Measurements from ENCODE around the gene OVCA2.

The OVCA2 gene

GRCh38 chr17:2067048-2067561 lies 25.3 kb downstream of the OVCA2 start:
- DNase-seq, result no peak

DNA sequence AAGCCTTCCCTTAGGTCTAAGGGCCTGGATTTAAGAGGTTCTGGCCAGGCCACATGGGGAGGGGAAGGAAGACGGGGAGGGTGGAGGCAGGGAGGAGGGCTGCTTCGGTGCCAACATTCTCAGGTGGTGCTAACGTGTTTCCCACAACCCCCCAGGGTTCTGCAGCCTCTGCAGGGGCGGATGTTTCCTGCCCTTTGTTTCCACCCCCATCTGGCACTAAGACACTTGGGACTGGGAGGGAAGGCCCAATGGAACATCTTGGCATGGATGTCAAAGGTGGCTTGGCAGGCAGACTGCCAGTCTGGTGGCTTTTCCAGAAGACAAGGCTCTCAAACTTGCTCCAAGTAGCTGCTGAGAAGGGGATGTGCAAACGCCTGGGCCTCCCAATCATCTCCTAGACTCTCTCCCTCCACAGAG lies 25.8 kb downstream of the OVCA2 start:
- DNase-seq, result no peak

DNA sequence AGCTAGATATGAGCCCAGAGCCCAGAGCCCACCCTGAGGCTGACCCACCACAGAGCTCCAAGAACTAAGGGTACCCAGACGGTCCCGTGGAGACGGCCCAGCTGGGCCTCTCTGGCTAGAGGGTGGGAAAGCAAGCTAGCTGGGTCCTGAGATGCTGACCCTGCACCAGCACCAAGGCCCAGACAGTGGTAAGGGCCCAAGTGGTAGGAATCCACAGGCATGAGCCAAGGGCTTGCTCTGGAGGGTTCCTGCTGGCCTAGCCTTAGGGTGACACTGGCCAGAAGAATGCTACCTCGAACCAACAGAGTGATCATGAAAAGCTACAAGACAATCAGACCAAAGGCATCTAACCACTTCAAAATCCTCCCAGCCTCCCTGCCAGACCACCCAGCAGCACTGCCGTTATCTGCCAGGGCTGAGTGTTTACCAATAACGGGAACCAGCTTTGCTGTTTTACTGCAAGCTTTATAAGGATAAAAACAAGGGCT lies 26.3 kb downstream of the OVCA2 start:
- no peak for DNase-seq

- no peak for DNase-seq
Measured at GRCh38 chr17:2068519-2069051, 26.8 kb downstream of the OVCA2 start.

DNA sequence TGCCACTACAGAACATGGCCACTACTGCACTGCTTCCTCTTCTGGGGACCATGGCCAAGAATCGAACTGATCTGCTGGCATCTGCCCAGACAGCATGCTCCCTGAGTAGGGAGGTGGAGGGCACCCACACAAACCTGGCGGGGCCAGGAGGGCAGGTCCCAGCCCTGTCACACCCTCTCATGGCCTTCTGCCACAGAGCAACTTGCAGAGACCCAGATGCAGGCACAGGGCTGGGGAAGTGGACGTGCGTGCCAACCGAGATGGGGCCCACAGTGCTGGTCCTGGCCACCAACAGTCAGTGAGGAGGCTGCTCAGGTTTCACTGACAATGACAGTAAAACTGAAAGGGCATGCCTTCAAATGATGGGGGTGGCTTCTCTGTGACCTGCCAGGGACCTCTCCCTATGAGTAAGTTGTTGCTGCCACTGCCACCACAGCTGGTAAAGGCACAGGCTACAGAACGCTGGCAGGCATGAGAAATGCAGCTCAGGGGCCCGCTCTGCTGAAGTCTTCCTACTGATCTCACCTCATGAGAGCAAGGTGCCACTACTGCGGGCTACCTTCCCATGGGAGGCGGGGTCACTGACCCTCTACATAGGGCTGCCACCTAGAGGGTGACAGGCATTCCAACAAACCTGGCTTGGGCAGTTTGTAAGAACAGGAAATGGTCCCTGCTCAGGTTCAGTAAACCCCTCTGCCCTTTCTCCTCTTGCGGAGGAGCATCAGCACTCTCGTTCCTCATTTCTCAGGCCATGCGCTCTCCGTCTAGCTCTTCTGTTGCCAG lies 28.6 kb downstream of the OVCA2 start:
- DNase-seq, result no peak

DNA sequence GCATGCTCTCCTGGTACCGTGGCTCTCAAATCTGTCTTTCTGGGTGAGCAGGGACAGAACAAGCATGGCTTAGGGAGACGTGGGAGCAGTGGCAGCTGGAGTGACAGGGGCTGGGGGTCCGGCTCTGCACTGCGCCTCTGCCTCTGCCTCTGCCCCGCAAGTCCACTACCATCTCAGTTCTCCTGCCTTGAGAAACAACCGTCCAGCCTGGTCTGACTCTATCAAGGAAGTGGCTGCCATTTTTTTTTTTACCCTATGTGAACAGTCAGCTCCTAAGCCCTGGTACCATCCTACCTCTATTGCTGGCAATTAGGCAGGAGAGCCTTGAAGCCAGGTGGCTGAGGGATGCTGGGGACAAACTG lies 29.2 kb downstream of the OVCA2 start:
- no peak for DNase-seq

- no peak for DNase-seq
Measured at GRCh38 chr17:2071455-2072281, 29.8 kb downstream of the OVCA2 start.

DNA sequence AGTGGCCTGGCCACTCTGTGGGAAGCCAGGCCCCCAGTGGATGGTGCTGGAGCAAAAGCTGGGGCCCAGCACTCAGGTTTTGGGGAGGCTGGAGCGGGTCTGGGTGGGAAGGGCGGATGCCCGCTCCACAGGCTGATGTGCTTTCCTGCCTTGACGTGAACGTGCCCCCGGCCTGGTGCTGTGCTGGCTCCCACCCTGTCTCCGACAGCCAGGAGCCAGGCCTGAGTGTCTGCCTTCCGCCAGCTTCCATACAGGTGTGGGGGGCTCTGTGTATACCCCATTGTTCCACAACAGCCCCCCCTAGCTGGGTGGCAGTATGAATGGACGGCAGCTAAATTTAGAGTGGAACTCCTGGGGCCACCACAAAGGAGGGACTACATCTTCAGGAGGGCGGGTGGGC lies 33.1 kb downstream of the OVCA2 start:
- DNase-seq, result no peak

DNA sequence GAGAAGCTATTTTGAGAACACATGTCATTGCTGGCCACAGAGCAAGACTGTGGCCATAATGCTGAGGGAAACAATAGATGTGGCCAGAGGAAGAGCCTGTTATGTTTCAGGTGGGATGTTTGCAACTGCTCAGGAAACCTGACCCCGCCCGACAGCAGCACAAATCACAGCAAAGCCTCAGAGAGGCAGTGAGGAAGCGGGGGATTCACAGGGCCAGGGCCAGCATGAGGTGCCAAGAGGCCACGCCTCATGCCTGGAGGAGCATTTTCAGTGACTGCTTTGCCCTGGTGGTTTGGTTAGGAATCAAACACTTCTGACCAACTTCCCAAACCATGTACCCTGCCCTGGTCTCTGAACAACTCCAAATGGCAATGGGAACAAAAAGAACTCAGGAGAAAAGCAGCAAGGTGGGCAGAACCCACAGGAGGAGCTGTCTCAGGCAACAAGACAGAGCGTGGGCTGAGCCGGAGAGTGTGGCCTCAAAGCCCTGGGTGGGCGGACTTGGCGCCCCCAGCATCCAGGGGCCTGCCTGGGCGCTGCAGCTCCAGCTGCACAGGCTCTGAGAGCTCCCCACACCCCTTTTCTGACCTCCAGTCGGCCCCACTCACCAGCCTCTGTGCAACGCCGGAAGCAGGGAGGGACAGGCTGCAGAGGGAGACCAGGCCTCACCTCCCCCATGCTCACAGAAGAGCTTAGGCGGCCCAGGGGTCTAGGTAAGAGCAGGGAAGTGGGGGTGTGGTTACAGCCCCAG lies 33.7 kb downstream of the OVCA2 start:
- DNase-seq, result no peak

- DNase-seq, result peak; percentile 40
Measured at GRCh38 chr17:2076087-2076984, 34.5 kb downstream of the OVCA2 start.

DNA sequence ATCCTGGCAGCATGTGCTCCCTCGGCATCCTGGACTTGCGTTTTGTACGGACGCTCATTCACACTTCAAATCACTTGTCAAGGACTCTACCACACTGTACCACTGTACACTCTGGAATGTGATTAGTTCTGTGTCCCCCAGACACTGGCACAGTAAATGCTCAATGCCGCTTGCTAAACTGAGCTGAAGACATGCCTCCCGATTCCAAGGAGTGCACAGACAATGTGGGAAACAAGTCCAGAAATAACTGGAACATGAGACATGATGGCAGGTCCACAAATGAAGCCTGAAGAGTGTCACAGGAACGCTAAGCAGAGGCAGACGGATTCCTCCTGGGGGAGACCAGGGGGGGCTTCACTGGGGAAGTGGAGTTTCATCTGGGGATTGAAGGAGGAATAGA lies 35.2 kb downstream of the OVCA2 start:
- no peak for DNase-seq

- DNase-seq, result no peak
Measured at GRCh38 chr17:2081564-2081963, 39.7 kb downstream of the OVCA2 start.

DNA sequence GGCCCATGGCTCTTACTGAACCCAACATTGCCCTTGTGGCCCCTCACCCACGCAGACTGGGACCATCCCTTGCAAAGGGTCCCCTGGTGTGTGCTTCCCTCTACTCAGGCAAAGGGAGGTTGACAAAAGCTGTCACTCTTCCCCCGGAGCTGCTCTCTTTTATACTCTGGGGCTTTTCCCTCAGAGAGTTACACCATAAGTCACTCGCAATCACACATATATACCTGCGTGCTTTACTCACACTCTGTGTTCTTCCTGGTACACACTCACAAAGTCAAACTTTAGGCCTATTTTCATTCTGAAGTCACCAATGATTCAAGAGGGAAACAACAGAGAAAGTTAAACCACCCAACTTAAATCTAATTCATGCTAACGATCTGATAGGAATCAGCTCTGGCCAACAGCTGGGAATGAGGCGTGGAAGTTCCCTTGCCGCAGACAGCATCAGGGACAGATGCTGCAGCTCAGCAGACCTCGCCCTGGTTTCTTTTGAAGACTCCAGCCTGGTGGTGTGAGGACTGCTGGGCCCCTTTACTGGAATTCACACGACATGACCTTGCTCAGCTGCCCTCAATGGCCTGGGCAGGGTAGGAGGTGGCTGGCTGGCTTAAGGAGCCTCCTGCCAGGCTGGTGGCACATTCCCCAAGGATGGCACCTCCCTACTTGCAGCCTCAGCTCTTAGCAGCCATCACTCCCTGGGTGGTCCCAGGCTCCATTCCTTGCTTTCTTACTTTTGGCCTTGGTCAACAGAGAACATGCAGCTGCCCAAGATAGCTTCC lies 40.4 kb downstream of the OVCA2 start:
- DNase-seq, result no peak

- DNase-seq, result no peak
Measured at GRCh38 chr17:2083613-2084035, 41.8 kb downstream of the OVCA2 start.

GRCh38 chr17:2084036-2084765 lies 42.4 kb downstream of the OVCA2 start:
- DNase-seq, result no peak

- DNase-seq, result no peak
Measured at GRCh38 chr17:2084766-2085647, 43.2 kb downstream of the OVCA2 start.

DNA sequence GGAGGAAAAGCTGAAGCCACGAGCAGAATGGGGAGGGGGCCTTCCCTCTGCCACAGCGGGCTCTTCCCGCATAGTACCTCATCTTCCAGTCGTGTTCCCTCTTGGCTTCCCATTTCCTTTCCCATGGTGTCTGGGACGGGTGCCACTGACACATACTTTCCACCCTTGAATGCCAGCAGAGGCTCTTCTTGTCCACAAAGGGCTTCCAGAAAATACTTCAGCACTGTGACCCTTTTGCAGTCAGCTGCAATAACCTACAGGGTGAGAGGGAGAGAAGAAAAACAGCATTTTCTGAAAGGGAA lies 43.8 kb downstream of the OVCA2 start:
- DNase-seq, result no peak

GRCh38 chr17:2086306-2086705 lies 44.5 kb downstream of the OVCA2 start:
- DNase-seq, result no peak

DNA sequence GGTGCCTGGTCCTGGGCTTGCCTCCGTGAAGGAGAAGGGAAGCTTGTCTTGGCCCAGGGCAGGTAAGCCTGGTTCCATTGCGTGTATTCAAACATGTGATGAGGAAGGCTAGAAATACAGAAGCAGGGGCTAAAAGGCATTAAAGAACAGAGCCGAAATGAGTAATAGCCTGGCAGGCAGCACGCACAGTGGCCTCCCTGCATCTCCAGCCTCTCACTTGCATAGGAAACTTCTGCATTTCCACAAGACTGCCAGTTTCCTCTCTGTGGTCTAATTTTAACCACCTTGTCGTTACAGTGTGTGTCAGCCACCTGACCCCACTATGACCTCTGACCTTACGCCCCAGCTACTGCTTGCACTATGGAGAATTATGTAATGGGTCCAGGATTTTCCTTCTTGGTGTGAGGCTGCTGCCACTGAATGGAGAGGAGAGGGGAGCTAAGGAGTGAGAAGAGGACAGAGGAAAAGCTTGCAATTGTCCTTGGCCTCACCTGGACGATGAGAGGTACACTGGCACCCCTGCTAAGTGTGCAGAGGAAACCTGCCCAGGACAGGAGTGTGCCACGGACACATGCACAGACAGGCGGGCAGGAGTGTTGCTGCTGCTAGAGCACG lies 45.9 kb downstream of the OVCA2 start:
- no peak for DNase-seq

Measured in NCI-H1694 treated with DMSO at 0.1 percent for 48 hours (cell line).